ENCODE data around the gene SCFD1.
"Not testable (repeated sequence)": the region's sequence is repeated elsewhere in the genome, so short reads cannot be mapped to it uniquely, and the experiment has no call there.

Gene SCFD1

DNA sequence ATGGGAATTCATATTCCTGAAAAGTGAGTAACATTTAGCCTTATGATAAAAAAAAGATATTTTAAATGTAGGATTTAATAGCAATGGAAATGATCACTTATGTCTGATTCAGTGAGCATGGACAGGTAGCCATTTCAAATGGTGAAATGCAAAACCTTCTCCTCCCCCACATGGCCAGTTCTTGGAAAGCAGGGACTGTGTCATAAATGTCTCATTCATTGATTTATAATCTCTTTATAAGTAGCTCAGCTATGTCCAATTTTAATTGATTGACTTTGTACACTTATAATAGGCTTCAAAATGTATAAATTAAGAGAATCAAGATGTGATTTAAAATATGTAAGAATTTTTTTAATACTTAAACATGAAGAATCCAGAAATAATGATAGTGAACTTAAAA, 24.6 kb upstream of the SCFD1 start:
- peaks cover 20% of the 10 kb centered on the region for H3K36me3 Mint-ChIP-seq (ENCODE audit: low read depth)
- no peak overlapping the region for H3K27ac Mint-ChIP-seq
- H3K4me3 Mint-ChIP-seq: no peak overlapping the region

DNA sequence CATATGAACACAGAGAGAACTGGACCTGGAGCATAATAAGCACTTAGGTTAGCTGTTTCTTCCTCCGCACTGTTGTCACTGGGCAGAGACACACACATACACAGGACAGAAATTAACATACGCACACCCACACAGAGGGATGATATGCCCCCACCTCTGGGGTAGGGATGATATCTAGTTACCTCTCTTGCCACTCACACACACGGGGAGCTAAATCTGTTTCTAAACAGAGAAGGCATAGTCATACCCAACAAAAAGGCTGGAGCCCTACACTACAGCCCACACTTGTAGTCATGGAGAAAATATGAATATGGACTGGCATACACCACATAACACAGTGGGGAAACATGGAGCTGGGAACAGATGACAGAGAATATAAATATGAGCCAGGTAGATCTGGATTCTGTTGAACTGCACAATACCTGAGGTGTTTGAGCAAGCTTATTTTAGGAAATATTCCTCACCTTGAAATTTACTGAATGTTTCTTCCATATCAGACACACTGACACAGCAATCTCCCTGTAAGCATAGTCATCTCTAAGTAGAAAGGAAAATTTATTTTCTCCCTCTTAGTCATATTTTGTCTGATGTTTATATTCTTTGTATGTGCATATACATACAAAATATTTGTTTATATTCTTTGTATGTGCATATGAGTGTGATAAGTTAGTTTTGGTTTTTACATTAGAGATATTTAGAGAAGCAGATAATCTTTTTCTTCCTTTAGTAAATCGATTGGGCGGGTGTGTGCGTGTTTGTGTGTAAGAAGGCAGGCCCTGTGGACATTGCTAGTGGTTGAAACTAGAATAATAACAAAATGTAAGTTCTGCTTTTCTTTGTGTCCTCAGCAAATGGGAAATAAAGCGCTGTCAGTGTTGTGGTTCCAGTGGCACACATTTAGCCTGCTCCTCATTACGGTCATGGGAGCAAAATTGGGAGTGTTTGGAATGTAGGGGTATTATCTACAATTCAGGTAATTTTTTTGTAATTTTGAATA, 20.9 kb upstream of the SCFD1 start:
- H3K36me3 Mint-ChIP-seq (ENCODE audit: low read depth): peaks cover 28% of the 10 kb centered on the region
- peaks cover 2% of the 10 kb centered on the region for H3K4me1 Mint-ChIP-seq (ENCODE audit: low read depth)
- no peak overlapping the region for H3K4me3 Mint-ChIP-seq
- H3K27ac Mint-ChIP-seq: no peak overlapping the region
- H3K27me3 Mint-ChIP-seq (ENCODE audit: low read depth): no peaks in the 10 kb centered on the region
- no peaks in the 10 kb centered on the region for H3K9me3 Mint-ChIP-seq

More for the DNA sequence above, 24.6 kb upstream of the SCFD1 start:
- Mint-ChIP-seq H3K9me3 (no peaks in the 10 kb centered on the region), H3K4me1 (ENCODE audit: low read depth) (peaks cover 2% of the 10 kb centered on the region), H3K27me3 (ENCODE audit: low read depth) (no peaks in the 10 kb centered on the region)

DNA sequence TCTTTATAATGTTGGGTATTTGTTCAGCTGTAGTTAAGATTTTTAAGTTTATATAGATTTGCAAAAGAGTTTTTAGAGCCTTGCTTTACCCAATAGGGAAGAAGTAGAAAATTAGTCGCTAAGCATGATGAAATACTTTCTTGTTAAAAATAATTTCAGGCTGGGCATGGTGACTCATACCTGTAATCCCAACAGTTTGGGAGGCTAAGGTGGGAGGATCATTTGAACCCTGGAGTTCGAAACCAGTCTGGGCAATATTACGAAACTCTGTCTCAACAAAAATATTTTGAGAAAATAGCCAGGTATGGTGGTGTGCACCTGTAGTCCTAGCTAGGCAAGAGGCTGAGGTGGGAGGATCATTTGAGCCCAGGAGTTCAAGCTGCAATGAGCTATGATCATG, 18.7 kb upstream of the SCFD1 start:
- Mint-ChIP-seq H3K27me3 (ENCODE audit: low read depth) (no peaks in the 10 kb centered on the region), H3K36me3 (ENCODE audit: low read depth) (peaks cover 26% of the 10 kb centered on the region), H3K27ac (no peak overlapping the region), H3K4me3 (no peak overlapping the region), H3K9me3 (no peaks in the 10 kb centered on the region), H3K4me1 (ENCODE audit: low read depth) (no peaks in the 10 kb centered on the region)

GRCh38 chr14:30604696-30605095, 17.4 kb upstream of the SCFD1 start:
- H3K4me1 Mint-ChIP-seq (ENCODE audit: low read depth); H3K27ac Mint-ChIP-seq; H3K4me3 Mint-ChIP-seq; H3K9me3 Mint-ChIP-seq; H3K27me3 Mint-ChIP-seq (ENCODE audit: low read depth): not testable (repeated sequence)
- H3K36me3 Mint-ChIP-seq (ENCODE audit: low read depth): peaks cover 29% of the 10 kb centered on the region

DNA sequence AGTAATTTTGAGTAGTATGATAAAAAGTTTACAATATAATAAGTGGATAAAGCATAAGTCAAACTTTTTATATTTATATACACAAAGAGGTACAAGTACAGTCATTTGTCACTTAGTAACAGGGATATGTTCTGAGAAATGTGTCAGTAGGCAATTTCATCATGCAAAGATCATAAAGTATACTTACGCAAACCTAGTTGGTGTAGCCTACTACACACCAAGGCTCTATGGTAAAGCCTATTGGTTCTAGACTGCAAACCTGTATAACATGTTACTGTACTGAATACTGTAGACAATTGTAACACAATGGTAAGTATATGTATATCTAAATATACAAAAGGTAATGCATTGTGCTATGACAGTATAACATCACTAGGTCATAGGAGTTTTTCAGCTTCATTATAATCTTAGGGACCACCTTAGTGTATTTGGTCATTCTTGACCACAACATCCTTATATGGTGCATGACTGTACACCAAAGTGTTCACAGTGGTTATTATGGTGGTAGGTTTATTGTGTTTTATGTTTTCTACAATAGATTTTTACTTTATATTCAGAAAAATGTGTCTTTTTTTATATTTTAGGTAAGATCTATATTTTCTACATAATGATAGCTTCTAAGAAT, 14.9 kb upstream of the SCFD1 start:
- Mint-ChIP-seq H3K4me3 (no peak overlapping the region), H3K36me3 (ENCODE audit: low read depth) (peaks cover 19% of the 10 kb centered on the region), H3K9me3 (no peaks in the 10 kb centered on the region), H3K27ac (no peak overlapping the region), H3K4me1 (ENCODE audit: low read depth) (peaks cover 6% of the 10 kb centered on the region), H3K27me3 (ENCODE audit: low read depth) (no peaks in the 10 kb centered on the region)

DNA sequence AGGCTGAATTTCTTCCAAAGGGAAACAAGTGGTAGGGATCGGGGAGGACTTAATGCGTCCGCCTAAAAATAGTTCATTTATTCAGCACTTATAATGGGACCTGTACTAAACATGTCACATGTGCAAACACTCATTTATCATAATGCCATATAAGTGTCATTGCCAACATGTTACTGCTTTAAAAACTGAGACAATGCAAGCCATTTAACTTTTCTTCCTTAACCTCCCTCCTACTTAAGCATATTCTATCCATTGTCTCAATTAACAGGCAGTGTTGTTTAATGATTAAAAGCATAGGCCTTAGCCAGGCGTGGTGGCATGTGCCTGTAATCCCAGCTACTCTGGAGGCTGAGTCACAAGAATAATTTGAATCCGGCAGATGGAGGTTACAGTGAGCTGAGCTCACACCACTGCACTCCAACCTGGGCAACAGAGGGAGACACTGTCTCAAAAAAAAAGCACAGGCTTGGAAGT, 13.5 kb upstream of the SCFD1 start:
- H3K4me1 Mint-ChIP-seq (ENCODE audit: low read depth): peaks cover 6% of the 10 kb centered on the region
- no peaks in the 10 kb centered on the region for H3K9me3 Mint-ChIP-seq
- no peak overlapping the region for H3K27ac Mint-ChIP-seq
- H3K36me3 Mint-ChIP-seq (ENCODE audit: low read depth): peaks cover 22% of the 10 kb centered on the region
- H3K27me3 Mint-ChIP-seq (ENCODE audit: low read depth): no peaks in the 10 kb centered on the region
- H3K4me3 Mint-ChIP-seq: no peak overlapping the region

- peaks cover 6% of the 10 kb centered on the region for H3K4me1 Mint-ChIP-seq (ENCODE audit: low read depth)
- H3K27ac Mint-ChIP-seq: no peak overlapping the region
- H3K4me3 Mint-ChIP-seq: no peak overlapping the region
- no peaks in the 10 kb centered on the region for H3K27me3 Mint-ChIP-seq (ENCODE audit: low read depth)
- no peaks in the 10 kb centered on the region for H3K9me3 Mint-ChIP-seq
- H3K36me3 Mint-ChIP-seq (ENCODE audit: low read depth): peaks cover 16% of the 10 kb centered on the region
These were observed 11.3 kb upstream of the SCFD1 start for GRCh38 chr14:30610787-30611343.

GRCh38 chr14:30614155-30614554, 8.0 kb upstream of the SCFD1 start:
- Mint-ChIP-seq H3K9me3 (no peaks in the 10 kb centered on the region), H3K4me1 (ENCODE audit: low read depth) (peaks cover 3% of the 10 kb centered on the region), H3K36me3 (ENCODE audit: low read depth) (peaks cover 19% of the 10 kb centered on the region), H3K27ac (no peak overlapping the region), H3K4me3 (no peak overlapping the region), H3K27me3 (ENCODE audit: low read depth) (no peaks in the 10 kb centered on the region)

DNA sequence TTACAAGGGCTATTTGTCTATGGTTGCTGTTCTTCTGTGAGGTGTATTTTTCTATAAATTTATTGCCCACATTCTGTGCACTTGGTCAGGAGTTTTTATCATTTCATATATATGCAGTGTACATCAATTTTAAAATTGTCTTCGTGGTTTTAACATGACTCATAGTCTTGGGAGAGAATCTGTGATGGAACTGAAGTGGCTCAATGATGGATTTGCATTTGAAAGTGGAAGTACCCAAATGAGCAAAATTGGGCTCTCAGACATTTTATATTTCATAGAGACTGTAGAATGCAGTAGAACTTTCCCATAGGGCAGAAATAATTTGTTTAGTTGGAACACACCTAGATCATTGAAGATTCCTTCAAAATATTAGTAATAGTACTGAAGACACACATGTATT, 1.9 kb upstream of the SCFD1 start:
- H3K9me3 Mint-ChIP-seq: no peaks in the 10 kb centered on the region
- H3K36me3 Mint-ChIP-seq (ENCODE audit: low read depth): peaks cover 16% of the 10 kb centered on the region
- H3K4me1 Mint-ChIP-seq (ENCODE audit: low read depth): peaks cover 24% of the 10 kb centered on the region
- no peaks in the 10 kb centered on the region for H3K27me3 Mint-ChIP-seq (ENCODE audit: low read depth)
- H3K4me3 Mint-ChIP-seq: peak overlapping the region; percentile 40
- peak overlapping the region; percentile 41 for H3K27ac Mint-ChIP-seq

DNA sequence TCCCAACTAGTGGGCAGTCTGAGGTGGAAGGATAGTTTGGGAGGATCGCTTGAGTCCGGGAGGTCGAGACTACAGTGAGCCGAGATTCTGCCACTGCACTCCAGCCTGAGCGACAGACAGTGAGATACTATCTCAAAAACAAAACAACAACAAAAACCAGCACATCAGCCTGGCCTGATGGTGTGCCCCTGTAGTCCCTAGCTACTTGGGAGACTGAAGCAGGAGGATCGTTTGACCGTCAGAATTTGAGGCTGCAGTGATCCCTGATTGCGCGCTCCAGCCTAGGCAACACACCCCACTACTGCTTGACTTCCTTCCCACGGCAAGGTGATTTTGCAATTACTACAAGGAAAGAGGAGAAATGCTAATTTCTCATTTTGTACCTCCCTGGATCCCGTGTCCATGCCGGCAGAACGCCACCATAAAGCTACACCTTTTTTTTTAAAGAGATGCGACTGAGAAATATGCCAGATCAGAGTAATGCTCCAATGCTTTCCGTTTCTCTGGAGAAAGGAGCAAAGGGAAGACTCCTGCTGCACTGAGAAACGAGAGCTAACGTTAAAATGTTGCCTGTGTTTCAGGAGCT, 672 bp upstream of the SCFD1 start:
- H3K4me3 Mint-ChIP-seq: peak overlapping the region; percentile 91
- H3K27me3 Mint-ChIP-seq (ENCODE audit: low read depth): no peaks in the 10 kb centered on the region
- H3K27ac Mint-ChIP-seq: peak overlapping the region; percentile 95
- peaks cover 11% of the 10 kb centered on the region for H3K36me3 Mint-ChIP-seq (ENCODE audit: low read depth)
- H3K9me3 Mint-ChIP-seq: no peaks in the 10 kb centered on the region
- H3K4me1 Mint-ChIP-seq (ENCODE audit: low read depth): peaks cover 24% of the 10 kb centered on the region

- Mint-ChIP-seq H3K36me3 (ENCODE audit: low read depth) (peaks cover 17% of the 10 kb centered on the region), H3K4me3 (peak overlapping the region; percentile 91), H3K4me1 (ENCODE audit: low read depth) (peaks cover 32% of the 10 kb centered on the region), H3K27ac (no peak overlapping the region), H3K9me3 (no peaks in the 10 kb centered on the region), H3K27me3 (ENCODE audit: low read depth) (no peaks in the 10 kb centered on the region)
These were observed 1.5 kb downstream of the SCFD1 start for GRCh38 chr14:30623412-30624131.

GRCh38 chr14:30624132-30624423, 2.0 kb downstream of the SCFD1 start:
- Mint-ChIP-seq H3K27ac (no peak overlapping the region), H3K27me3 (ENCODE audit: low read depth) (no peaks in the 10 kb centered on the region), H3K36me3 (ENCODE audit: low read depth) (peaks cover 17% of the 10 kb centered on the region), H3K4me1 (ENCODE audit: low read depth) (peaks cover 32% of the 10 kb centered on the region), H3K9me3 (no peaks in the 10 kb centered on the region), H3K4me3 (peak overlapping the region; percentile 74)

DNA sequence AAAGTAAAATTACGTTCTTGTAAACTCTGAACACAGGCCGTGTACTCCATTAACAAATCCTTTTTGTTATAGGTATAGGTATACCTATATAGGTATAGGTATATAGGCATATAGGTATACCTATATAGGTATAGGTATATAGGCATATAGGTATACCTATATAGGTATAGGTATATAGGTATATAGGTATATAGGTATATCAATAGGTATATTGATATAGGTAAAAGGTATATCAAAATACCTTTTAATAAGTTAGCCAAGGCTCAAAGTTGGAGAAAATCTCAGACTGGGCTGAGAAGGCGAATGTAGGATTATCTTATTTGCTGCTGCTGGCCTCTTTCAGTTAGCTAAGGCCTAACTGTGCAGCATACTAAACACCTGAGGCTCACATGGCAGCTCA, 3.4 kb downstream of the SCFD1 start:
- Mint-ChIP-seq H3K27me3 (ENCODE audit: low read depth) (no peaks in the 10 kb centered on the region), H3K4me1 (ENCODE audit: low read depth) (peaks cover 27% of the 10 kb centered on the region), H3K36me3 (ENCODE audit: low read depth) (peaks cover 17% of the 10 kb centered on the region), H3K27ac (no peak overlapping the region), H3K4me3 (no peak overlapping the region), H3K9me3 (no peaks in the 10 kb centered on the region)

GRCh38 chr14:30629432-30629831, 7.3 kb downstream of the SCFD1 start:
- H3K4me1 Mint-ChIP-seq (ENCODE audit: low read depth): peaks cover 15% of the 10 kb centered on the region
- not testable (repeated sequence) for H3K27ac Mint-ChIP-seq; H3K4me3 Mint-ChIP-seq; H3K27me3 Mint-ChIP-seq (ENCODE audit: low read depth); H3K9me3 Mint-ChIP-seq
- H3K36me3 Mint-ChIP-seq (ENCODE audit: low read depth): peaks cover 20% of the 10 kb centered on the region
